ENCODE results near the gene RNASET2. TPM values are rescaled to one million over a fixed set of nuclear protein-coding genes. Genes with fewer than 3 reads are reported as not detected.

The RNASET2 gene
- polyA plus RNA-seq, 1 experiment = 28.0 TPM

DNA sequence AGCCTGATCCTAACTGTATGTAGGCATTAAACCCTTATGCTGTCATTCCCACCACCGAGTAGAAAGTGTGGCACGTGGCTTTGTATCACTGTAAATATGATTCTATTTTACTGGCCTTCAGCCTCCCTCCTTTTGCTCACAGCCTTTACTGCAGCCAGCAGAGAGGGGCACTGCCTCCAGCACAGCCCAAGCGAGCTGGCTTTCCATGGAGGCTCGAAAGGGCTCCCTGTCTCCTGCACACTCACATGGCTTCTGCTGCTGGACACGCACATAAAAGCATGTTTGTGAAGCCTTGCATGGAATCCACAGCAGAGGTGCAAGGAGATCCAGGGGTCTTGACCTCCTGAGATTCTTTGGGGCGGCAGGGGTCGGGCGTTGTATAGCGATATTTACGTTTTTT lies 51.3 kb downstream of the RNASET2 start:
- H3K27ac ChIP-seq (ENCODE audit: low read depth, low read length) = no peak overlapping the region
- ChIA-PET CTCF (no interaction called here), POLR2A (no interaction called here)
- peaks cover 20% of the 10 kb centered on the region for H3K9me3 ChIP-seq (ENCODE audit: control insufficient read depth, insufficient read depth, low read length)
- TF ChIP-seq, protein P1, sequence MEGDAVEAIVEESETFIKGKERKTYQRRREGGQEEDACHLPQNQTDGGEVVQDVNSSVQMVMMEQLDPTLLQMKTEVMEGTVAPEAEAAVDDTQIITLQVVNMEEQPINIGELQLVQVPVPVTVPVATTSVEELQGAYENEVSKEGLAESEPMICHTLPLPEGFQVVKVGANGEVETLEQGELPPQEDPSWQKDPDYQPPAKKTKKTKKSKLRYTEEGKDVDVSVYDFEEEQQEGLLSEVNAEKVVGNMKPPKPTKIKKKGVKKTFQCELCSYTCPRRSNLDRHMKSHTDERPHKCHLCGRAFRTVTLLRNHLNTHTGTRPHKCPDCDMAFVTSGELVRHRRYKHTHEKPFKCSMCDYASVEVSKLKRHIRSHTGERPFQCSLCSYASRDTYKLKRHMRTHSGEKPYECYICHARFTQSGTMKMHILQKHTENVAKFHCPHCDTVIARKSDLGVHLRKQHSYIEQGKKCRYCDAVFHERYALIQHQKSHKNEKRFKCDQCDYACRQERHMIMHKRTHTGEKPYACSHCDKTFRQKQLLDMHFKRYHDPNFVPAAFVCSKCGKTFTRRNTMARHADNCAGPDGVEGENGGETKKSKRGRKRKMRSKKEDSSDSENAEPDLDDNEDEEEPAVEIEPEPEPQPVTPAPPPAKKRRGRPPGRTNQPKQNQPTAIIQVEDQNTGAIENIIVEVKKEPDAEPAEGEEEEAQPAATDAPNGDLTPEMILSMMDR (IDR thresholded peaks at IDR 0.05; ENCODE audit: low read depth, low read length) = no peak
- H3K27me3 ChIP-seq (ENCODE audit: control insufficient read depth, insufficient read depth, low read length) = peaks cover 3% of the 10 kb centered on the region
- H3K4me3 ChIP-seq (ENCODE audit: low read depth, low read length) = no peak overlapping the region
- DNase-seq (ENCODE audit: low read depth, low spot score) = no peak

DNA sequence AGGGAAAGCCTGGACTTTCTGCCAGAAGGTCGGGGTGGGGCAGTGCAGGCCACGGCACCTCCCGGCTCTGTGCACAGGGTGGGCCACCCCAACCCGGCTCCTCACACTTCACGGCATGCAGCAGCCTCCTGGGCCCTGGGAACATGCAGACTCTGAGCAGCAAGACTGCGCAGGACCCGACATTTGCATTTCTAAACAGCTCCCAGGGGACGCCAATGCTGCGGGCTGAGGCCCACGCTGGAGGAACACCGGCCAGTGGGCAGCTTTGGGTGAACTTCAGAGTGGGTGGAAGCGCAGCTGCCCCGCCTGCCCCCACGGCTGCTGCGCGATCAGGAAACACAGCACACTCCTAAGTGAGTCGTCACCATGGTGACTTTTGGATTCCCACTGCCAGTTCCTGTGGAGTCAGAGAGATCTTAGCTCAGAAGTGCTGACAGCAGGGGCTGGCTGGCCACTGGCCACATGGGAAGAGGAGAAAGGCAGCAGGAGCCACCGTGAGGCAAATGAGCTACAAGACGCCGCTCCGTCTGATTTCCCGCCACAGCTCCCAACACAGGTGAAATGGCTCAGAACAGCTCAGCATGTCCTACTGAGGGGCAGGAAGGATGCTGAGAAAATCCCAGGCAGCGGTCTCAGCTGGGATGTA lies 52.1 kb downstream of the RNASET2 start:
- Histone ChIP-seq H3K4me3 (ENCODE audit: low read depth, low read length) (no peak overlapping the region), H3K9me3 (ENCODE audit: control insufficient read depth, insufficient read depth, low read length) (peaks cover 27% of the 10 kb centered on the region), H3K27ac (ENCODE audit: low read depth, low read length) (no peak overlapping the region), H3K27me3 (ENCODE audit: control insufficient read depth, insufficient read depth, low read length) (peaks cover 3% of the 10 kb centered on the region)
- ChIA-PET POLR2A (no interaction called here), CTCF (no interaction called here)
- TF ChIP-seq, protein P1 (IDR thresholded peaks at IDR 0.05; ENCODE audit: low read depth, low read length) = no peak
- no peak for DNase-seq (ENCODE audit: low read depth, low spot score)

DNA sequence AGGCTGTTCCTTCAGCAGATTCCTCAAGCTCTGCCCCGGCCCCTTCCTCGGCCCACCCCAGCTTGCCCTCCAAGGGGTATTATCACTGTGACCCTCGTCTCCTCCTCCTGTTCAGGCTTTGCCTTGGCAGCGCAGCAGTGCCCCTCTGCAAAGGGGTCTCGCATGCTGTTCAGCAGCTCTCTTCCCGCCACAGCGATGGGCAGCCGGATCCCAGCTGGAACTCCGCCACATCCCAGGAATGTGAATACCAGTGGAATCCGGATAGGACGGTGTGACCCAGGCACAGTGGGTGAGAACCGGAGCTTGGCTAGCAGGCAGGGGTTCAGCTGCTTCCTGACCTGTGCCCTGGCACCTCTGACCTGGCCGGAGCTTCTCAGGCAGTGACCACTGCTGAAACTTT lies 52.9 kb downstream of the RNASET2 start:
- Histone ChIP-seq H3K27me3 (ENCODE audit: control insufficient read depth, insufficient read depth, low read length) (peaks cover 3% of the 10 kb centered on the region), H3K4me3 (ENCODE audit: low read depth, low read length) (no peak overlapping the region), H3K27ac (ENCODE audit: low read depth, low read length) (no peak overlapping the region), H3K9me3 (ENCODE audit: control insufficient read depth, insufficient read depth, low read length) (peaks cover 34% of the 10 kb centered on the region)
- TF ChIP-seq, protein P1 (IDR thresholded peaks at IDR 0.05; ENCODE audit: low read depth, low read length) = no peak
- CTCF ChIA-PET = no interaction called here
- POLR2A ChIA-PET = no interaction called here
- no peak for DNase-seq (ENCODE audit: low read depth, low spot score)

DNA sequence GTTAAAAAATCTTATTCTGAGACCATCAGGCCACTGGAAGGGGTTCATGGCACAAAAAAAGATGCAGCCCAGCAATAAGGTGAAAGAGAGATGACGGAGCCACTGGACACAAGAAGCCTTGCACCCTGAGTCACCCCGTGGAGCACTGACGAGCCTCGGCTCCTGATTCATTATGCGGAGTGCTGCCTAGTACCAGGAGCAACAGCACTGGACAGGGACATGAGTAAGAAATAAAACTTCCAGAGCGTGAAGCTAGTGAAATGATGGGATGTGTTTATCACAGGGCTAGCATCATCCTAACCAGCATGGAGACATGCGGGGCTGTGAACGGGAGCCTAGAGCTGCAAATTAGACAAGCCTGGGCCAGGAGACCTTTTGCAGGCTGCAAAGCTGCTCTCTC lies 53.3 kb downstream of the RNASET2 start:
- H3K4me3 ChIP-seq (ENCODE audit: low read depth, low read length) = no peak overlapping the region
- no peak overlapping the region for H3K27ac ChIP-seq (ENCODE audit: low read depth, low read length)
- POLR2A ChIA-PET = no interaction called here
- peaks cover 3% of the 10 kb centered on the region for H3K27me3 ChIP-seq (ENCODE audit: control insufficient read depth, insufficient read depth, low read length)
- TF ChIP-seq, protein P1 (IDR thresholded peaks at IDR 0.05; ENCODE audit: low read depth, low read length) = no peak
- H3K9me3 ChIP-seq (ENCODE audit: control insufficient read depth, insufficient read depth, low read length) = peaks cover 34% of the 10 kb centered on the region
- no peak for DNase-seq (ENCODE audit: low read depth, low spot score)
- CTCF ChIA-PET = no interaction called here

DNA sequence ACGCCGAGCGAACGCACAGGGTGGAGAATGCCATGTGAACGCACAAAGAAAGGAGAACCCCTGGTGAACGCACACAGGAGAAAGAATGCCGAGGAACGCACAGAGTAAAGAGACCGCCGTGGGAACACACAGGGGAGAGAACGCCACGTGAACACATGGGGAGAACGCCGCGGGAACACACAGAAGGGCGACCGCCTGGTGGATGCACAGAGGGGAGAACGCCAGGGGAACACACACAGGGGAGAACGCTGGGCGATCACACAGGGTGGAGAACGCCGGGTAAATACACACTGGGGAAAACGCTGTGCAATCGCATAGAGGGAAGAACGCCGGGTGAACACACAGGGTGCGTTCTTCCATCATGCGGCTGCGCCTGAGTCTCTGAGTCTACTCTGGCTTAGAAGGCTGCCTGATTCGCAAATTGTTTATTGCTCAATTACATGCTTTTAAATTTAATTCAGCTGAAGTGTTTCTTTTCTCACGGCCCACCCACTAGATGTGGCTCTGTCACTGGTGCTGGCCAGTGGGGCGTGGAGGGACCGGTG lies 54.1 kb downstream of the RNASET2 start:
- no peak for DNase-seq (ENCODE audit: low read depth, low spot score)
- Histone ChIP-seq H3K27ac (ENCODE audit: low read depth, low read length) (no peak overlapping the region), H3K27me3 (ENCODE audit: control insufficient read depth, insufficient read depth, low read length) (peaks cover 3% of the 10 kb centered on the region), H3K9me3 (ENCODE audit: control insufficient read depth, insufficient read depth, low read length) (peaks cover 34% of the 10 kb centered on the region), H3K4me3 (ENCODE audit: low read depth, low read length) (no peak overlapping the region)
- POLR2A ChIA-PET = no interaction called here
- TF ChIP-seq, protein P1 (IDR thresholded peaks at IDR 0.05; ENCODE audit: low read depth, low read length) = no peak
- CTCF ChIA-PET = no interaction called here
